NCI-H524 (cell line): ENCODE data around the gene DOC2B.
"Not testable (repeated sequence)": the region's sequence is repeated elsewhere in the genome, so short reads cannot be mapped to it uniquely, and the experiment has no call there.

ENCODE experiments used
- DNase-seq, 2 experiments: peaks; one replicate each; lab custom pipeline; 2025; lab: John Stamatoyannopoulos, UW

The DOC2B gene

GRCh38 chr17:181245-182049 lies at the start of gene DOC2B:
DOC2B (minus strand) TSS chr17:181650; CDS start chr17:181479, 171 bp downstream.
- no peak for DNase-seq

- no peak for DNase-seq
These were observed 48.9 kb upstream of the DOC2B start for GRCh38 chr17:230395-230770.

DNA sequence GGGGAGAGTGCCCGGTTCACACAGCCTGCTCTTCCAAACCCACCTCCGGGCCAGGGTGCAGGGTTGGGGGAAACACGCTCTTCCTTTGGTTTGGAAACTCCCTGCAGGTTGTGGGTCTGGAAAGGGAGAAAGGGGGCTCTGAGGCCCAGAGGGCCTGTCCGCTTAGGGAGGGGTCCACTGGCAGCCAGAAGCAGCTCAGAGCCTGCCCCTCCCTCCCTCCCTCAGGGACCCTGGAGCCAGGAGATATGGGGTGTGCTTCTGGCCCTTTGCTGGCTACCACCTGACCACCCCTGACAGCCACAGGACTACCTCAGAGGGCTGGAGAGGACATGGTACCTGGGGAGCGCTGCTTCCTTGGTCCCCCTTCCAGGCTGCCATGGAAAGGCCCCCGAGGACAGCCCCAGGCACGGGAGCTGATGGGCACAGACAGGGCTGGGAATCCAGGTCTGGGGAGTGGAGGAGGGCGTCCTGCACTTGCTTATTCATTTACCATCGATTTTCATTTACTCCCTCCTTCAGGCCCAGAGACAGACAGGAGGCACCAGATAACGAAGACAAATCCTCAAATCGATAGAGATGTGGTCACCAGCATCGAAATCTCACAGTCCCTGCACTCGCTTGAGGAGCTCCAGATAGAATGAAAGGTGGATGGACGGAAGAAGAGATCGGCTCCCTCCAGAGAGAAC lies 48.4 kb upstream of the DOC2B start:
- no peak for DNase-seq

DNA sequence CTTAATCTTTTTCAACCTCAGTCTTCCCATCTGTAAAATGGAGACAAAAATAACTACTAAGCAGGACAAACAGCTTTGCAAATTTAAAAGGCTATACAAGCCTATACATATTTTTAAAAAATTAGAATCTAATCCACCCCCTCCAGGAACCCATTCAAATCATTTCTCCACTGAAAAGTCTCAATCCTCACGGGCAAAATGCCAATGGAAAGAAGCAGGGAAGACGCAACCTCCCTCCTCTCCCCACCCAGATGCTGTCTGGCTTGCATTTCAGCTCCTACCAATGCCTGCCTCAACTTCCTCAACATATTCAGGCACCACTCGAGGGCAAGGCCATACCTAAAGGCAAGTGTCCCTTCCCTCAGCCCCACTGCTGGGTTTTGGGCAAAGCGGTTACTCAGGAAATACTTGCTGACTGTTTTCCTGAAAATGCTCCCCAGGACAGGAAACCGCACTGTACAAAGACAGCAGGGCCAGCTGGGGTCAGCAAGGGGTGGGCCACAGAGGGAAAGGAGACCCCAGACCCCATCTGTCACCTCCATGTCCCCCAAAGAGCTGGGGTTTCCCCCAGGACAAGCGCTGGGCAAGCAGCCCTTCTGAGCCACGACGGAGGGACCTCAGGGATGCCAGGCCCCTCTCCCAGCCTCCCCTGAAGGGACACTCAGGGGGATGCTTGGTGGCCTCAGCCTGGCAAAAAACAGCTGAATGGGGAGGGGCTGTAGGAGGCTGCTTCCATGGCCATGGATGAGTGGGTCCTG lies 47.7 kb upstream of the DOC2B start:
- DNase-seq: no peak

GRCh38 chr17:227946-228615 lies 46.6 kb upstream of the DOC2B start:
- no peak for DNase-seq

GRCh38 chr17:227078-227945 lies 45.9 kb upstream of the DOC2B start:
- DNase-seq: no peak

DNA sequence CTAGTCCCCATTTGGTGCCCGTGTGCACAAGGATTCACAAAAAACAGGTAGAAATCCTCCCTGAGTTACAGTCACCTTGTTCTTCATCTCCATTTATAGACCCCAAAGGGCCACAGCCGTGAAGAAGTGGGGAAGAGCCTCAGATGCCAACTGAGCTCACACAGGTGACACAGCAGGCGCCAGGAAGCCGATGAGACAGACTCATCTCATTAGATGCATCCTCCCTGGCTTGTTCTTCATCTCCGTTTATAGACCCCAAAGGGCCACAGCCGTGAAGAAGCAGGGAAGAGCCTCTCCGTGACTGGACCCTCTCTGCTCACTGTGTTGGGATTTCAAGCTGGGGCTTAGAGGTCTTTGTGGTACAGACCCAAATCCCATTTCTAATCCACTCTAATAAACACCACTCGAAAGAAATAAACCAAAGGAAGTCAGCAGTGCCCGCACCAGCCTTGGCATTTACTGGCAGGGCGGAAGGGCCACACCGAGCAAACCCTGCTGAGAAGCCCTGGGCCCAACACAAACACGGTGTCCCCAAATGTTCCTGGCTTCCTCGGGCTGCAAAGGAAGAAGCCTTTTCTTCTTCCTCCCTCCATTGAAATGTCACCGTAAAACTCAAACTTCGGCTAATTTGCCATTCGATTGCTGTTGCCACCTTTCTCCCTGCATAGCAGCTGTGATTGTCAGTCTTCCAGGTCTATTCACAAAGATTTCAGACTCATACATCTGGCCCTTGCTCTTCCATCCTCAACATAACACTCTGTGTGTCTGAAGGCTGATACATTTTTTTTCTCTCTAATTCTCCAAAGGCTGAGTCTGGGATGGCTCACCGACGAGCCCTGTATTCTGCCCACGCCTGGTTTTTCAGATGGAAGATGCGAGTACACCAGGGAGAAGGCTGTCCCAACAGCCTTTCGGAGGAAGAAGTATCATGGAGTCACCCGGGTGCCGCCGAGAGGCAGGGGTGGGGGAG lies 44.9 kb upstream of the DOC2B start:
- DNase-seq: no peak

DNA sequence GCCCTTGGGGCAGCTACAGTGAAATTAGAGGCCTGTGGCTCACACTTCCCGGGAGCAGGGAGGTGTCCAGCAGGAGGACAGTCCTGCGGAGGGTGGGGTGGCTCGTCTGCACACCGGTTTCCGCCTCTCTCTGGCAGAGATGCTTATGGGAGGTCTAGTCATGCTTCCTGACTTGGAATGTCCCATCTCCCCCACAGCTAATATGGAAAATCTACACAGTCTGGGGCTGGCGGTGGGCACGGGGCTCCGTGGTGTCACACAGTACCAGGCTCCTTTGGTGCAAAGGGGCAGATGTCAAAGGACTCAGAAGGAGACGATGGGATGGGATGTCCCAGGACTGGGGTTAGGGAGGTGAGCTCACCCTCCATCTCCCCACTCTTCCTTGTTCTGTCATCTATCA lies 44.1 kb upstream of the DOC2B start:
- DNase-seq: no peak

- DNase-seq: not testable (repeated sequence)
These were observed 43.1 kb upstream of the DOC2B start for GRCh38 chr17:224576-224975.

GRCh38 chr17:223723-224471 lies 42.4 kb upstream of the DOC2B start:
- no peak for DNase-seq

DNA sequence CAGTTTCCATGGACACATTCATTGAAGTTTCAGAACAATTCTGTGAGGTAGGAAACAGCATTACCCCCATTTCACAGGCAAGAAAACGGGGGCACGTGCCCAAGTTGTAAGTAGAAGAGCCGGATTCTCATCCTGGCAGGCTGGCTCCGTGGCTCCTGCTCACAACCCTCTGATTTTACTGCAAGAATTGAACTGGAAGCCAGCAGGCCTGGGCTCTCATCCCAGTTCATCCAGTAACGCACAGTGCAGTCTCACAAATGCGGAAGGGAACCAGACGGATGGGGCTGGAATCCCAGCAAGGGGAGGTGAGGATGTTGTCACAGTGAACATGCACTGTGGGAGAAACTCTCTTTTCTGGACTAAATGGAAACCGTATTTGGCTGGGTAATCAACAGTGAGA lies 40.7 kb upstream of the DOC2B start:
- no peak for DNase-seq

DNA sequence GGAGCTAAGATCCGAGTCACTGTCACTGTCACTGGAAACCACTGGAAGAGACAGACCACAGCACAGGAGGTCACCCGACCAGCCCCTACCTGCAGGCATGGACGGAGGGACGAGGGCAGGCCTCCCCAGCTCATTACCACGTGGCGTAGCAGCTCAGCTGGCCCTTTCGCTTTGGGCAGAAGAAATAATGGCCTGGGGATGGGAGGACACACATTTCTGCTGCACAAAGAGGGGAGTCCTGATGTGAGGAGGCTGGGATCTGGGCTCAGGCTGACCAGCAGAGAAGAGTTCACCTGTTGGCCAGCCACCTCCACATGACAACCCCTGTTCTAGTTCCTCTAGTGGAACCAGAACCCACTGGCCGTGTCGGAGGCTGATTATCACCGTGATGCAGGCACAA lies 38.2 kb upstream of the DOC2B start:
- no peak for DNase-seq

GRCh38 chr17:218432-219110 lies 37.1 kb upstream of the DOC2B start:
- DNase-seq: no peak

DNA sequence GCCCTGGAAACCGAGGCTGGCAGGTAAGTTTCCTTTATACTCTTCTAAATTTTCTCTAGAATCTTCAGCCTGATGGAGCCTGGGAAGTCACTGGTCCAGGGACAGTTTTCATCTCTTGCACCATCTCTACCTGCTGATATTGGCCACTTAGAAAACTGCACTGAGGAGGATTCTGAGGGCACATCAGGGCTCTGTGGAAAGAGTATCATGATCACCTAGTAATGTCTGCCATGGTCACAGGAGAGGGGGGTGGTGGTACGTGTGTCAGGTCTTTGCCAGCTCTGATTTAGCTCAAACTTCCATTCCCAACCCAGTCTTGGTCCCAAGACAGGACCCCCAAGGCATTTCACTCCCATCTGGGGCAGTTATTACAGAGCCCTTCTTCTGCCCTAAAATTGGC lies 35.2 kb upstream of the DOC2B start:
- no peak for DNase-seq

DNA sequence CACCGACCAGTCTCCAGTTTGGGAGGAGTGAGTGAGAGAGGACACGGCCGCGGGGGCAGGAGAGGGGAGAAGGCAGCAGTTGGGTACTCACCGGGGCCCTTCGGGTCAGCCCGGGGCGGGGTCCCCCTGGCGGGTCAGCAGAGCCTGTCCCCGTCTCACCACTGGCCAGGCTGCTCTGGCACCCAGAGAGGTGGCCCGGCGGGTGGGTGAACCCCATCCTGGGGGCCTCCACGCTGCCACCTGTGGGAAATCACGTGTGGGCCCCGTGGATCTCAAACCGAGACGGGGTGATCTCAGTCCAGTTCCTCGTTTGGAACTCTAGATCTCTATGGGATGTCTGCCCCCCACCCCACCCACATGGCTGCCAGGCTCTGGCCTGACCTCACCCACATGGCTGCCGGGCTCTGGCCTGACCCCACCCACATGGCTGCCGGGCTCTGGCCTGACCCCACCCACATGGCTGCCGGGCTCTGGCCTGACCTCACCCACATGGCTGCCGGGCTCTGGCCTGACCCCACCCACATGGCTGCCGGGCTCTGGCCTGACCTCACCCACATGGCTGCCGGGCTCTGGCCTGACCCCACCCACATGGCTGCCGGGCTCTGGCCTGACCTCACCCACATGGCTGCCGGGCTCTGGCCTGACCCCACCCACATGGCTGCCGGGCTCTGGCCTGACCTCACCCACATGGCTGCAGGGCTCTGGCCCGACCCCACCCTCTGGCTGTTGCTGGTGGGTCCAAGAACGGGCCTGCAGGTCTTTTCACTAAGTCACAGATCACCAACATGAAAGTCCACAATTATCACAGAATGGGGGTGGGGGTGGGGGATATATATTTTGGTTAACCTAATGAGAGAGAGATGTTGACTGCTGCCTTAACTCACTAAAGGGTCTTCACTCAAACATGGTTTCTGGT lies 34.4 kb upstream of the DOC2B start:
- DNase-seq: not testable (repeated sequence)

DNA sequence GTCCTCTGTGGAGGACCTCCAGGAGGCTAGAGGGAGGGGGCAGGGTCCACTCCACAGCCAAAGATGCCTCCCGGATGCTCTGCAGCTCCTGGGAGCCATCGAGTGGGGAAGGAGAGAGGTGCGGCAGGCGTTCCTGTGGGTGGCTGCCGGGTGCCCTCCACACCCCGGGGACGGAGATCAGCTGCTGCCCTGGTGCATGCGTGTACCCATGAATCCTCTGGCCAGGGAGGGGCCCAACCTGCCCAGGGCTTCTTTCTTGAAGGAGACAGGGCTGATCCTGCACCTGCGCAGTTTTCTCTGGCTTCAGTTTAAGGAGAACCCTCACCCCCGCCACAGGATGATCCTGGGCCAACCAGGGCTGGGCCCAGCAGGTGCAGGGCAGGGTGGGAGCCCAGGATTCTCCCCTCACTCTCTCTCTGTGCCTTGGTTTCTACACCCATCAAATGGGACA lies 33.5 kb upstream of the DOC2B start:
- no peak for DNase-seq

DNA sequence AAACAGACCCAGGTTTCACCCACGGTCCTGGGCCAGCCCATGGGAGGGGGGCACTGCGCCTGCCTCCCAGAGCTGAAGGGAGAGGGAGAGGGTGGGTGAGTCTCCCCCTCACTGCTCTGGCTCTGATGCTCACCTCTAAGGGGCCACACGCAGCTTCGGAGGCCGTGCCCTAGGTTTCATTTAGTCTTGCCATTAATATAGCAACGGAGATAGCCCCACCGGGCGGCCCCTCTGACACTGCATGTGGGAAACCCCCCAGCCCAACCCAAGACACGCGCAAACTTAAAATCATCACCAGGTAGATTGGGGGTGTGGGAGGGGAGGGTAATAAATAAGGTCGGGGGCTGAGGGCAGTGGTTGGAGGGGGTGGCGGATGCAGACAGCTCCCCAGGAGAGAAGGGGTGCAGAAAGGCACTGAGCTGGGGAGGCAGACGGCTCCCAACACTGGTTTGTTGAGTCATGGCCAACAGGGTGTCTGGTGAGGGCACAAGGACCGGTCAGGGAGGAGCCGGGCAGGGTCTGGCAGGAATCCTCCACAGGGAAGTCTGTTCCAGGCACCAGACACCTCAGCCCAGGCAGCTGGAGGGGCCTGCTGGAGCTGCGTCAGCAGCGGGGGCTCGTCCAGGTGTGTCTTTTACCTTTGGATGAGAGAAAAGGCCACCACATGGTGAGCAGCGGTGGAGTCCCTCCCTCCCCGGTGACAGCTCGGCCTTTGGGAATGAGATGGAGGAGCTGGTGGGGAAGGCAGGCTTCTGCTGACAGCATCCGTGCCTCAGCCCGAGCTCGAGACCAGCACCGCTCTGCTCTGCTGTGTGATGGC lies 32.0 kb upstream of the DOC2B start:
- no peak for DNase-seq
